ENCODE results near the gene TMC3.

Gene TMC3

DNA sequence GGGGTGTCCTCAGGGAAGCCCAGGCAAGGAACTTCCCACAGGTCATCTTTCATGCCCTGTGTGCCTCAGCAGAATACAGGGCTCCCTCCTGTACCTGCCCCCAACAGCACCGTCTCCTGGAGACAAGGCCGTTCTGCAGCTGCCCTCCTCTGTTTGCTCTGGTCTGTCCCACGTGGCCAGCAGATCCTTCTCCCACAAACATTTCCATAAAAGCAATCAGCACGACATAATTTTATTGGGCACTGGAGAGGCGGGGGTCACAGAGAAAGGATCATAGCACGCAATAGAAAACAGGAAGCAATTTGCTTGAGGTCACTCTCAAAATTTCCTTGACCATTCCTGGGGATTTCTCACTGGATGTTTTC, 79.5 kb downstream of the TMC3 start:
- DNase-seq (ENCODE audit: insufficient read length), result no peak
- no peak for FAIRE-seq
- TF ChIP-seq POLR2A (IDR thresholded peaks at IDR 0.05; ENCODE audit: low read depth, low read length) (no peak), TAF1 (IDR thresholded peaks at IDR 0.05; ENCODE audit: borderline replicate concordance, low read depth, low read length) (no peak), POLR2AphosphoS5 (IDR thresholded peaks at IDR 0.05; ENCODE audit: low read depth, low read length) (no peak; the same call in 1 of the 2 replicates)

DNA sequence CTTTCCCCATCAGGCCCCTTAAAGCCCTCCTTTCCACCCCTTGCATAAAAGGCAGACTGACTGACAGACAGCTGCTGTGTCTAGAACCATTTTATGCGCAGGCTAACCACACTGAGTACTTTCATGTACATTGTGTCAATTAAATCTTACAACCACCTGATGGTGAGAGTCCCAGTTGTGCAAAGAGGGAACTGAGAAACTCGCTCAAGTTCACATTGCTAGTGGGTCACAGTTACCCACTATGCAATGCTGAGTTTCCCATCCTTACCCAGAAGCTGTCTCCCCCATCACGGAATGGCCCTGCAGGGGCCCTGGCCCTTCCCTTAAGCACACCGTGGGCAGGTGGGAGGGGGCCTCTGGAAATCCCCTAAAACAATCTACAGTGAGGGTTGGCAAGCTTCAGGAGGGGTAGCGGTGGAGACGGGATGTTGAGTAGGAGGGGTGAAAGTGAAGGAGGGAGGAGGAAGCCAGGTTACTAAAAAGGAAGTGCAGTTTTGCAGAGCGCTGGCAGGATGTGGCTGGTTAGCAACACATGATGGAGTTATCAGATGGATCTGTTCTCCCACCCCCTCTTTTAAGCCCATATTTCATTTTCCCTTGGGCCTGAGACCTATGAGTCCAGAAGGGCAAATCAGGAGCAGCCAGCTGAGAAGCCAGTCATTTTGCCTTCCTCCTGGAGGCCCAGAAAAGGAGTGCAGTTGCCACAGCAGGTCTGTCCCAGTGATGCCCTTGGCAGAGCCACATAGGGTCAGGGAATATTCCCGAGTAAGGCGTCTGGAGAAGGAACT, 80.1 kb downstream of the TMC3 start:
- no peak; the same call in 1 of the 2 replicates for TF ChIP-seq POLR2AphosphoS5 (IDR thresholded peaks at IDR 0.05; ENCODE audit: low read depth, low read length)
- 0 out of 2 replicates have a peak, but pooled peaks have one; percentile 12 for TF ChIP-seq TAF1 (IDR thresholded peaks at IDR 0.05; ENCODE audit: borderline replicate concordance, low read depth, low read length)
- peak; percentile 74 for TF ChIP-seq POLR2A (IDR thresholded peaks at IDR 0.05; ENCODE audit: low read depth, low read length)
- peak; percentile 99 for FAIRE-seq
- no peak for DNase-seq (ENCODE audit: insufficient read length)

DNA sequence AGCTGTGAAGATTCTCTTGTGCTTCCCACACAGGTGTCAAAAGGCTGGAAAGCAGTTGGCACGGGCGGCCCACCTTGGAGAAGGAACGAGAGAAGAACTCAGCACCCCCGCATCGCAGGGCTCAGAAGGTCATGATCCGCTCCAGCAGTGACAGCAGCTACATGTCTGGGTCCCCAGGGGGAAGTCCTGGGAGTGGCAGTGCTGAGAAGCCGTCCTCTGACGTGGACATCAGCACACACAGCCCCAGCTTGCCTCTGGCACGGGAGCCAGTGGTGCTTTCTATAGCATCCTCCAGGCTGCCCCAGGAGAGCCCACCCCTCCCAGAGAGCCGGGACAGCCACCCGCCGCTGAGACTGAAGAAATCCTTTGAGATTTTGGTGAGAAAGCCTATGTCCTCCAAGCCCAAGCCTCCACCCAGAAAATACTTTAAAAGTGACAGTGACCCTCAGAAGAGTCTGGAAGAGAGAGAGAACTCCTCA, 81.5 kb downstream of the TMC3 start:
- peak; percentile 45; the same call in 1 of the 2 replicates for TF ChIP-seq TAF1 (IDR thresholded peaks at IDR 0.05; ENCODE audit: borderline replicate concordance, low read depth, low read length)
- TF ChIP-seq POLR2AphosphoS5 (IDR thresholded peaks at IDR 0.05; ENCODE audit: low read depth, low read length), result 0 out of 2 replicates have a peak, but pooled peaks have one; percentile 45
- TF ChIP-seq POLR2A (IDR thresholded peaks at IDR 0.05; ENCODE audit: low read depth, low read length), result peak; percentile 72
- peak; percentile 93 for FAIRE-seq
- no peak for DNase-seq (ENCODE audit: insufficient read length)

DNA sequence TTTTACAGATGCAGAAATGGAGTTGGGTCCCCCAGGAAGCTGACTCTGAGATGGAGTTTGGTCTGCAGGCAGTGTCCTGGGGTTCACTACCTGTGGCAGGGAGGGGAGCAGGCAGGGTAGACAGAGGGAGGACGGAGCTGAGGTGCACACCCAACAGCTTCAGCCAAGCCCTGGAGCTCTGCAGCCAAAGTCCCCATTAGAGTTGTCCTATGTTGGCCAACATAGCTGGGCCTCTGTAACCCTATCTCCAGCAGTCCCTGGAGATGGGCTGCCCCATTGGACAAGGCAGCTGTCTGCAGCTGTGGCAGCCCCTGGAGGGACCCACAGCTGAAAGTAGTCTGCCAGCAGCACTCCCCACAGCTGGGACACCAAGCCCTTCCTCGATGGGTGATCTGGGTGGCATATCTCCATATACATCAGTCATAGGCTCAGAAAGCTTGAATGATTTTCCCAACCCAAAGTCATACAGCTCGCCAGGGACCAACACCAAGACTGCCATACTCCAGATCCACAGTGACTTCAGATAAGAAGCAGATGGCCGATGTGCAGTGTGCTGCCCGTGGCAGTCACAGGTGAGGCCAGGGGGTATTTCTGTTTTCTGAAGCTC, 82.0 kb downstream of the TMC3 start:
- DNase-seq (ENCODE audit: insufficient read length) (no peak), FAIRE-seq (no peak)

DNA sequence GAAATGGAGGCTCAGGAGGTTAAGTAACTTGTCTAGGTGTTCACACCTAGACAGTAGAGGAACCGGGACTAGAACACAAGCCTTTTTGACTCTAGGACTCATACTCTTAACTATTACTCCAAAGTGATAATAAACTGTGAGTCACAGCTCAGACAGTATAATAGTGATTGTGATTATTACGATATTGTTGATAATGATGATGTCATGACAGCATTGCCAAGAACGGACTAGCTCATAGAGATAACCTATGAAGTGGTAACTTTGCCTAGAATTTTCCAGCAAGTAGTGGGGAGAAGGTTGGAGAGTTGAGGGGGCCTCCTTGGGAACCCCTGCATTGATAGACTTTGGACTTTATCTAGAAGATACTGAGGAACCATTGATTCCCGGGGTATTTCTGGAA, 84.1 kb downstream of the TMC3 start:
- no peak for FAIRE-seq
- TF ChIP-seq TAF1 (IDR thresholded peaks at IDR 0.05; ENCODE audit: borderline replicate concordance, low read depth, low read length) (no peak), POLR2A (IDR thresholded peaks at IDR 0.05; ENCODE audit: low read depth, low read length) (no peak), POLR2AphosphoS5 (IDR thresholded peaks at IDR 0.05; ENCODE audit: low read depth, low read length) (no peak)
- DNase-seq (ENCODE audit: insufficient read length), result no peak

More for the DNA sequence above, 82.0 kb downstream of the TMC3 start:
- TF ChIP-seq POLR2AphosphoS5 (IDR thresholded peaks at IDR 0.05; ENCODE audit: low read depth, low read length) (no peak), POLR2A (IDR thresholded peaks at IDR 0.05; ENCODE audit: low read depth, low read length) (0 out of 2 replicates have a peak, but pooled peaks have one; percentile 32)

DNA sequence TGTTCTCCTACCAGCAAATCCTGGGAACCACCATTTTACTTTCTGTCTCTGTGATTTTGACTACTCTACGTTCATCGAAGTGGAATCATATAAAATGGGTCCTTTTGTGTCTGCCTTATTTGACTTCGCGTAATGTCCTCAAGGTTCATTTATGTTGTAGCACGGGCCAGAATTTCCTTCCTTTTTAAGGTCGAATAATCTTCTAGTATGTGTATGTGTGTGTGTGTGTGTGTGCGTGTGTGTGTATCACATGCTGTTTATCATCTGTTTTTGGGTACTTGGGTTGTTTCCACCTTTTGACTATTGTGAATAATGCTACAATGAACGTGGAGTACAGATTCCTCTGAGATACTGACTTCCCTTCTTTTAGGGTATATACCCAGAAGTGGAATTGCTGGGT, 85.4 kb downstream of the TMC3 start:
- peak; percentile 33 for FAIRE-seq
- TF ChIP-seq TAF1 (IDR thresholded peaks at IDR 0.05; ENCODE audit: borderline replicate concordance, low read depth, low read length) (no peak), POLR2A (IDR thresholded peaks at IDR 0.05; ENCODE audit: low read depth, low read length) (no peak), POLR2AphosphoS5 (IDR thresholded peaks at IDR 0.05; ENCODE audit: low read depth, low read length) (no peak)

DNA sequence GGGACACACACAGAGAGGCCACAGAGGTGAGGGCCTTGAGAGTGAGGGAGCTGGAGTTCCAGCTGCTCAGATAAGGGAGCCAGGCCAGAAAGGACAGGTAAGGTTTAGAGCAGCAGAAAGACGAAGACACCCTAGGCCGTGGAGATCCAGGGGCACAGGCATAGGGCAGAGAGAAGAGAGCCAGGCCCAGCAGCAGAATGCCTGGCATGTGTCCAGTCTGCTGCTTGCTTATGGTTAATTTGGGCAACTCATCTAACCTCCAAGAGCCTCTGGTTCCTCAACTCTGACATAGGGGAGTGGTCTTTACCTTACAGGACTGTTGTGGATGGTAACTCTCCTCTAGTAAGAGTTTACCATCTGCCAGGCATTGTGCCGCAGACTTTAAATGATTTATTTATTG, 86.0 kb downstream of the TMC3 start:
- no peak for TF ChIP-seq POLR2A (IDR thresholded peaks at IDR 0.05; ENCODE audit: low read depth, low read length)
- no peak for TF ChIP-seq TAF1 (IDR thresholded peaks at IDR 0.05; ENCODE audit: borderline replicate concordance, low read depth, low read length)
- TF ChIP-seq POLR2AphosphoS5 (IDR thresholded peaks at IDR 0.05; ENCODE audit: low read depth, low read length), result no peak

More for the DNA sequence above, 85.4 kb downstream of the TMC3 start:
- no peak for DNase-seq (ENCODE audit: insufficient read length)

DNA sequence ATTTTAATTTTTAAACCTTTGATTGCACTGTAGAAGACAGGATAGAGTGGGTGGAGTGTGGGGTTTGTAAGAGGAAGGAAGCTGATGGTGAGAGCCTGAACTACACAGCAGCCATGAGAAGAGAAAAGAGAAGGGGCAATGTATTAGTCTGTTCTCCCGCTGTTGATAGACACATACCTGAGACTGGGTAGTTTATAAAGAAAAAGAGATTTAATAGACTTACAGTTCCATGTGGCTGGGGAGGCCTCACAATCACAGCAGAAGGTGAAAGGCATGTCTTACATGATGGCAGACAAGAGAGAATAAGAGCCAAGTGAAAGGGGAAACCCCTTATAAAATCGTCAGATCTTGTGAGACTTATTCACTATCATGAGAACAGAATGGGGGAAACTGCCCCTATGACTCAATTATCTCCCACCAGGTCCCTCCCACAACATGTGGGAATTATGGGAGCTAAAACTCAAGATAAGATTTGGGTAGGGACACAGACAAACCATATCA, 87.3 kb downstream of the TMC3 start:
- no peak for TF ChIP-seq POLR2AphosphoS5 (IDR thresholded peaks at IDR 0.05; ENCODE audit: low read depth, low read length)
- TF ChIP-seq POLR2A (IDR thresholded peaks at IDR 0.05; ENCODE audit: low read depth, low read length), result no peak
- no peak for TF ChIP-seq TAF1 (IDR thresholded peaks at IDR 0.05; ENCODE audit: borderline replicate concordance, low read depth, low read length)
- FAIRE-seq, result peak; percentile 30
- no peak for DNase-seq (ENCODE audit: insufficient read length)

More for the DNA sequence above, 86.0 kb downstream of the TMC3 start:
- FAIRE-seq (no peak), DNase-seq (ENCODE audit: insufficient read length) (no peak)

DNA sequence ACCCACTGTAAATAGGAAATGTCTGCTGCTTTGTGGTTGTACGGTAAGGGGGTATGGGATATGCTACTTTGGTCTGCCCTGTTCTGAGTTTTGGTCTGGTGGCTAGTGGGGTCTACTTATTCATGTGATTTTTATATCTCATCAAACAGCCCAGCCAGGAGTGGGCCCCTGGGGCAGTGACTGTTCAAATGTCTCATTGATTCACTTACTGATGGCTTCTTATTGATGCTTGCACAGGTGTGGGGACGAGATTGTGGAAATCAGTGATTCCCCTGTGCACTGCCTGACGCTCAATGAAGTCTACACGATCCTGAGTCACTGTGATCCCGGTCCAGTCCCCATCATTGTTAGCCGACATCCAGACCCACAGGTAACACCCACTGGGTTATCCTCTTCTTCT, 88.6 kb downstream of the TMC3 start:
- FAIRE-seq (peak; percentile 86), DNase-seq (ENCODE audit: insufficient read length) (no peak)
- TF ChIP-seq POLR2A (IDR thresholded peaks at IDR 0.05; ENCODE audit: low read depth, low read length), result no peak
- no peak for TF ChIP-seq POLR2AphosphoS5 (IDR thresholded peaks at IDR 0.05; ENCODE audit: low read depth, low read length)
- no peak for TF ChIP-seq TAF1 (IDR thresholded peaks at IDR 0.05; ENCODE audit: borderline replicate concordance, low read depth, low read length)

DNA sequence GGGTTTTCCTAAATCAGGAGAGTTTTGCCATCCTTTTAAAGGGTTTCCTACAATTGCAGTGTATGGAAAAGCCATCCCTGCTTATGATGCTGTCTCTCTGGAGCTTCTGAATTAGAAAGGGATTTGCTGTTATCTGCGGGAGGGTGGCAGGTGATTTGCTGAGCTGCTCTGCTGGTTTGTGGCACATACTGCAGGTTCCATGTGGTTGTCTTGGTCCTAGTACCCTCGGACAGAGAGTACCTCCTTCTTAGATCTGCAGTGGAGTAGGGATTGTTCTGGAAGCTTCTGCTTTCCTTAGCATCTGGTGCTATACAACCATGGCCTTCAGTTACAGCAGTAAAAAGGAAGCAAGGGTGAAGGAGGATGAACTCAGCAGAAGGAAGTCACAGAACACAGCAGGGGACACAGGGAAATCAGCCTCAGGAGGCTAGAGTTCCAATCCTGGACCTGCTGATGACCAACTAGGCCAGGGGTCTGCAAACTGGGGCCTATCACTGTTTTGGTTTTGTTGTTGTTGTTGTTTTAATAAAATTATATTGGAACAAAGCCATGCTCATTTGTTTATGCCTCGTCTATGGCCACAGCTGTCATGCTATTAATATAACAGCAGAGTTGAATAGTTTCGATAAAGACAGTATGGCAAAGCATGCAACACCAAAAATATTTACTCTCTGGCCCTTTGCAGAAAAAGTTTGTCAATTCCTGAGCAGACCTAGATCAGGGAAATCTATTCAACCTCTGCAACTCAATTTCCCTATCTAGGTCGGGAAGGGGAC, 89.6 kb downstream of the TMC3 start:
- FAIRE-seq, result peak; percentile 90

DNA sequence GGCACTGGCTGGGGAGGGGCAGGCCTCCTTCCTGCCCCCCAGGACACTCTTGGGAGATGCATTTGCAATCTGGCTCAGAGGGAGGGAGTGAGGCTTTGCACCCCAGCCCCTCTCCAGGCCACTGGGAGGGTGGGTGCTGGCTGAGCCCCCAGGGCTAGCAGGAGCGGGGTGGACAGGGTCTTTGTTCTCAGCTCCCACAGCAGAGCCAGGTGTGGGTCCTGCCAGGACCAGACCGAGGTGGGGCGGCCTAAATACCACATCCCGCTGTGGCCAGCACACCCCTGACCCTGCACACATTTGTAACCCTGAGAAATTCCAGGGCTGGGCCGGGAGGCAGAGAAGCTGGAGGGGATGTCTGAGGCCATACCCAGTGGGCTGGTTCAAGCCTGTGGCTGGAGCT, 91.1 kb downstream of the TMC3 start:
- DNase-seq (ENCODE audit: insufficient read length), result no peak
- TF ChIP-seq TAF1 (IDR thresholded peaks at IDR 0.05; ENCODE audit: borderline replicate concordance, low read depth, low read length) (no peak), POLR2A (IDR thresholded peaks at IDR 0.05; ENCODE audit: low read depth, low read length) (no peak), POLR2AphosphoS5 (IDR thresholded peaks at IDR 0.05; ENCODE audit: low read depth, low read length) (no peak)
- FAIRE-seq, result no peak

More for the DNA sequence above, 89.6 kb downstream of the TMC3 start:
- TF ChIP-seq TAF1 (IDR thresholded peaks at IDR 0.05; ENCODE audit: borderline replicate concordance, low read depth, low read length), result no peak
- TF ChIP-seq POLR2A (IDR thresholded peaks at IDR 0.05; ENCODE audit: low read depth, low read length), result no peak
- no peak for TF ChIP-seq POLR2AphosphoS5 (IDR thresholded peaks at IDR 0.05; ENCODE audit: low read depth, low read length)
- DNase-seq (ENCODE audit: insufficient read length), result no peak

All from GM12892 (cell line).